ENCODE measurements around the gene KIRREL3. TPM values are rescaled to one million over a fixed set of nuclear protein-coding genes. Genes with fewer than 3 reads are reported as not detected.

KIRREL3 gene
- total RNA-seq, 1 experiment from 2014 or later = 0.44 TPM

DNA sequence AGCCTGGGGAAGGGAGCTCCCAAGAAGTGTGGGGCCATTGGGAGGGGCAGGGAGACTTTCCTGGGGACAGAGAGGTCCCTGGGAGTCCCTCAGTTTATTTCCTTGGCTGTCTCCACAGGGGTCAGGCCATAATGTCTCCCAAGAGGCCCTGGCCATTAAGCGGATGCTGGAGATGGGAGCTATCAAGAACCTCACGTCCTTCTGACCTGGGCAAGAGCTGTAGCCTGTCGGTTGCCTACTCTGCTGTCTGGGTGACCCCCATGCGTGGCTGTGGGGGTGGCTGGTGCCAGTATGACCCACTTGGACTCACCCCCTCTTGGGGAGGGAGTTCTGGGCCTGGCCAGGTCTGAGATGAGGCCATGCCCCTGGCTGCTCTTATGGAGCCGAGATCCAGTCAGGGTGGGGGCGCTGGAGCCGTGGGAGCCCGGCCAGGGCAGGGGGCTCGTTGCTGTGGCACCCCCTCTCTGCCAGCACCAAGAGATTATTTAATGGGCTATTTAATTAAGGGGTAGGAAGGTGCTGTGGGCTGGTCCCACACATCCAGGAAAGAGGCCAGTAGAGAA lies 586.6 kb downstream of the KIRREL3 start:
- no peak overlapping the region for H3K4me2 ChIP-seq (ENCODE audit: low read length)
- H3K9me3 ChIP-seq (ENCODE audit: low read length) = no peaks in the 10 kb centered on the region
- H3K9me2 ChIP-seq (replicated peaks; ENCODE audit: low read length) = no peaks in the 10 kb centered on the region
- no peaks in the 10 kb centered on the region for H4K20me1 ChIP-seq (ENCODE audit: low read length)
- no peak for ATAC-seq
- no peak overlapping the region for H3K4me3 ChIP-seq (ENCODE audit: low read length)
- peaks cover 47% of the 10 kb centered on the region for H3K36me3 ChIP-seq (ENCODE audit: low read depth, low read length)
- no peak overlapping the region for H3K9ac ChIP-seq (ENCODE audit: low read length)
- no peak for DNase-seq
- H3K79me2 ChIP-seq (ENCODE audit: low read length) = no peaks in the 10 kb centered on the region
- H3F3A ChIP-seq (ENCODE audit: low read length, unreplicated experiment) = no peaks in the 10 kb centered on the region
- CTCF ChIA-PET = no interaction called here
- no peak overlapping the region for H2AFZ ChIP-seq (ENCODE audit: low read length)
- POLR2A ChIA-PET (ENCODE audit: unreplicated experiment) = no interaction called here
- TF ChIP-seq, protein P1, sequence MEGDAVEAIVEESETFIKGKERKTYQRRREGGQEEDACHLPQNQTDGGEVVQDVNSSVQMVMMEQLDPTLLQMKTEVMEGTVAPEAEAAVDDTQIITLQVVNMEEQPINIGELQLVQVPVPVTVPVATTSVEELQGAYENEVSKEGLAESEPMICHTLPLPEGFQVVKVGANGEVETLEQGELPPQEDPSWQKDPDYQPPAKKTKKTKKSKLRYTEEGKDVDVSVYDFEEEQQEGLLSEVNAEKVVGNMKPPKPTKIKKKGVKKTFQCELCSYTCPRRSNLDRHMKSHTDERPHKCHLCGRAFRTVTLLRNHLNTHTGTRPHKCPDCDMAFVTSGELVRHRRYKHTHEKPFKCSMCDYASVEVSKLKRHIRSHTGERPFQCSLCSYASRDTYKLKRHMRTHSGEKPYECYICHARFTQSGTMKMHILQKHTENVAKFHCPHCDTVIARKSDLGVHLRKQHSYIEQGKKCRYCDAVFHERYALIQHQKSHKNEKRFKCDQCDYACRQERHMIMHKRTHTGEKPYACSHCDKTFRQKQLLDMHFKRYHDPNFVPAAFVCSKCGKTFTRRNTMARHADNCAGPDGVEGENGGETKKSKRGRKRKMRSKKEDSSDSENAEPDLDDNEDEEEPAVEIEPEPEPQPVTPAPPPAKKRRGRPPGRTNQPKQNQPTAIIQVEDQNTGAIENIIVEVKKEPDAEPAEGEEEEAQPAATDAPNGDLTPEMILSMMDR (conservative IDR thresholded peaks at IDR 0.05; ENCODE audit: low read depth, low read length) = no peak
- no peak for TF ChIP-seq EZH2phosphoT487 (IDR thresholded peaks at IDR 0.05; ENCODE audit: borderline replicate concordance, low read length)
- TF ChIP-seq EZH2 (IDR thresholded peaks at IDR 0.05; ENCODE audit: low read length, unreplicated experiment) = no peak
- BruUV-seq (replicated peaks) = no TSS peak
- H3K27ac ChIP-seq (ENCODE audit: low read length) = peak overlapping the region; percentile 26; the same call in 1 of the 2 replicates
- H3K27me3 ChIP-seq (ENCODE audit: low read length) = no peaks in the 10 kb centered on the region
- intact Hi-C loops (cut with micrococcal nuclease) = no loop called here
- peaks cover 6% of the 10 kb centered on the region; the same call in 1 of the 2 replicates for H3K4me1 ChIP-seq (ENCODE audit: insufficient read depth, low read length)

DNA sequence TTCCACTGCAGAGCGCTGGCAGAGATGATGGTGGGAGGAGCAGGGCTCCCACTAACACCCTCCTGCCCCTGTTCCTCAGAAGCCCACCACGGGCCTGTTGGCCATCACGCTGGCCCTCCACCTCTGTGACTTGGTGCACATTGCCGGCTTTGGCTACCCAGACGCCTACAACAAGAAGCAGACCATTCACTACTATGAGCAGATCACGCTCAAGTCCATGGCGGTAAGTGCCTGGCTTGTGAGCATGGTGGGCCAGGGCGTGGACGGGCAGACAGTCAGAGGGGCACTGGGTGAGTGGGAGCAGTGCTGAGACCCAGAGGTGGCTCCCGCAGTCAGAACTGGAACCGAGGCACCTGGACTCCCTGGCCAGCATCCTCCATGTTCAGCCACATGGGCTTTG lies 587.1 kb downstream of the KIRREL3 start:
- BruUV-seq (replicated peaks) = no TSS peak
- Histone ChIP-seq H3K79me2 (ENCODE audit: low read length) (no peaks in the 10 kb centered on the region), H3F3A (ENCODE audit: low read length, unreplicated experiment) (no peaks in the 10 kb centered on the region), H3K9me2 (replicated peaks; ENCODE audit: low read length) (no peaks in the 10 kb centered on the region), H3K9me3 (ENCODE audit: low read length) (no peaks in the 10 kb centered on the region), H3K36me3 (ENCODE audit: low read depth, low read length) (peaks cover 51% of the 10 kb centered on the region), H3K4me2 (ENCODE audit: low read length) (no peak overlapping the region), H3K9ac (ENCODE audit: low read length) (no peak overlapping the region), H3K4me3 (ENCODE audit: low read length) (no peak overlapping the region), H4K20me1 (ENCODE audit: low read length) (no peaks in the 10 kb centered on the region), H2AFZ (ENCODE audit: low read length) (no peak overlapping the region), H3K27me3 (ENCODE audit: low read length) (no peaks in the 10 kb centered on the region), H3K27ac (ENCODE audit: low read length) (no peak overlapping the region), H3K4me1 (ENCODE audit: insufficient read depth, low read length) (peaks cover 6% of the 10 kb centered on the region; the same call in 1 of the 2 replicates)
- intact Hi-C loops (cut with micrococcal nuclease) = no loop called here
- TF ChIP-seq, protein P1 (conservative IDR thresholded peaks at IDR 0.05; ENCODE audit: low read depth, low read length) = no peak
- TF ChIP-seq EZH2phosphoT487 (IDR thresholded peaks at IDR 0.05; ENCODE audit: borderline replicate concordance, low read length) = no peak
- TF ChIP-seq EZH2 (IDR thresholded peaks at IDR 0.05; ENCODE audit: low read length, unreplicated experiment) = no peak
- DNase-seq (no peak), ATAC-seq (no peak)
- ChIA-PET CTCF (no interaction called here), POLR2A (ENCODE audit: unreplicated experiment) (no interaction called here)

DNA sequence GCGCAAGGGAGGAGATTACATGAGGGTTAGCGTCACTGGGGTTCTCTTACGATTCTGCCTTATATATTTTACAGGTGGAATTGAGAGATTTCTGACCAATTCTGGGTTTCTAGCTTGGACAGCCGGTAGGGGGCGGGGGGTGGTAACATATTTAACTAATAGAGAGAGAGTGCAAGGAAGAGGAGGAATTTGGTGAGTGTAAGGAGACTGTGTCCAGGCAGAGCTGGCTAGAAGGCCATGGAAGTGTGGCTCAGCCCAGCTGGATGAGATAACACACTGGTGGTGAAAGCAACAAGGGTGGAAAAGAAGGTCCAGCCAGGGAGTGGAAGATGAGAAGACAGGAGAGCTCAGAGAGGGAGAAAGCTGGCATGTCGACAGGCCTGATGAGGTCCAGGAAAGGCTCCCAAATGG lies 588.6 kb downstream of the KIRREL3 start:
- ChIA-PET CTCF (no interaction called here), POLR2A (ENCODE audit: unreplicated experiment) (no interaction called here)
- no peak for DNase-seq
- Histone ChIP-seq H3K4me2 (ENCODE audit: low read length) (no peak overlapping the region), H3K4me1 (ENCODE audit: insufficient read depth, low read length) (peaks cover 8% of the 10 kb centered on the region), H3K36me3 (ENCODE audit: low read depth, low read length) (peaks cover 56% of the 10 kb centered on the region), H3K9me3 (ENCODE audit: low read length) (no peaks in the 10 kb centered on the region), H4K20me1 (ENCODE audit: low read length) (no peaks in the 10 kb centered on the region), H3K9ac (ENCODE audit: low read length) (no peak overlapping the region), H3F3A (ENCODE audit: low read length, unreplicated experiment) (no peaks in the 10 kb centered on the region), H3K27ac (ENCODE audit: low read length) (no peak overlapping the region), H2AFZ (ENCODE audit: low read length) (no peak overlapping the region), H3K27me3 (ENCODE audit: low read length) (no peaks in the 10 kb centered on the region), H3K79me2 (ENCODE audit: low read length) (peaks cover 3% of the 10 kb centered on the region; the same call in 1 of the 2 replicates), H3K4me3 (ENCODE audit: low read length) (no peak overlapping the region), H3K9me2 (replicated peaks; ENCODE audit: low read length) (no peaks in the 10 kb centered on the region)
- BruUV-seq (replicated peaks) = no TSS peak
- intact Hi-C loops (cut with micrococcal nuclease) = no loop called here
- ATAC-seq = no peak
- TF ChIP-seq EZH2phosphoT487 (IDR thresholded peaks at IDR 0.05; ENCODE audit: borderline replicate concordance, low read length) = no peak
- TF ChIP-seq, protein P1 (conservative IDR thresholded peaks at IDR 0.05; ENCODE audit: low read depth, low read length) = 0 out of 2 replicates have a peak, but pooled peaks have one; percentile 16

Data from PC-3 (cell line).